A549 (cell line): Measurements from ENCODE around the gene MATK. TPM values are rescaled to one million over a fixed set of nuclear protein-coding genes. Genes with fewer than 3 reads are reported as not detected.

Experiments used
- ATAC-seq, 2 experiments: fragments of 200-7000 bp in 1 of 2; fragments of >200 bp in 1 of 2; cut with Nextera tagmentation in 1 of 2; cut with Tn5 transposase in 1 of 2; 3 replicates each; pipeline versions ENCODE4 v1.8.0 to v1.9.1; 2018 to 2020; ENCODE audit warnings: mild to moderate bottlenecking in 1 of 2, moderate library complexity in 1 of 2
- CTCF ChIA-PET: fragments of 300-600 bp; sonication (Branson Sonifier 250); formaldehyde crosslinking; extraction: SDS; loops from one replicate; lab custom pipeline; 2021; ENCODE audit warnings: antibody characterized with exemption, inconsistent platforms; lab: Yijun Ruan, JAX
- POLR2A ChIA-PET: fragments of 350-600 bp; formaldehyde crosslinking; extraction: SDS; loops from one replicate; lab custom pipeline; 2021; ENCODE audit warnings: antibody characterized with exemption, inconsistent platforms; lab: Yijun Ruan, JAX
- DNase-seq, 2 experiments: peaks; one replicate each; pipeline versions ENCODE4 v3.0.0 to v3.0.0-alpha.2; 2011 to 2016; ENCODE audit warnings: low read depth in 1 of 2, low spot score in 1 of 2
- FAIRE-seq: peaks from 2 replicates; lab custom pipeline; 2011; peaks lifted over from hg19 to GRCh38; lab: Jason Lieb, UNC
- H3K27ac ChIP-seq, 2 experiments: fragments of >200 bp; sonication (Bioruptor Twin); formaldehyde crosslinking; 3 replicates each; pipeline ENCODE4 v1.5.1; 2016 to 2017
- H3K4me1 ChIP-seq: fragments of >200 bp; sonication (Bioruptor Twin); formaldehyde crosslinking; 3 replicates; pipeline ENCODE4 v1.6.1; 2016
- H3K4me2 ChIP-seq: fragments of >200 bp; sonication (Bioruptor Twin); formaldehyde crosslinking; 3 replicates; pipeline ENCODE4 v1.6.1; 2016
- H3K4me3 ChIP-seq: fragments of >200 bp; sonication (Bioruptor Twin); formaldehyde crosslinking; 3 replicates; pipeline ENCODE4 v1.5.1; 2016
- H3K9me3 ChIP-seq: fragments of >200 bp; sonication (Bioruptor Twin); formaldehyde crosslinking; 3 replicates; pipeline ENCODE4 v1.6.1; 2016
- CBX2 ChIP-seq: fragments of 200-600 bp; sonication (generic); IDR thresholded peaks from 2 replicates; pipeline ENCODE4 v1.6.1; 2016; ENCODE audit warnings: low read depth, mild to moderate bottlenecking, borderline replicate concordance
- EHMT2 ChIP-seq: fragments of 200-600 bp; sonication (generic); IDR thresholded peaks from 2 replicates; pipeline ENCODE4 v1.6.1; 2016; ENCODE audit warnings: antibody characterized with exemption, low read depth, mild to moderate bottlenecking, moderate library complexity
- FOSB ChIP-seq: fragments of 250-450 bp; sonication (Bioruptor Pico); IDR thresholded peaks from 2 replicates; pipeline ENCODE4 v1.5.0; 2020; ENCODE audit warnings: mild to moderate bottlenecking, moderate library complexity
- FOXS1 ChIP-seq: fragments of 250-450 bp; sonication (Bioruptor Pico); IDR thresholded peaks from 2 replicates; pipeline ENCODE4 v1.5.0; 2020; ENCODE audit warnings: mild to moderate bottlenecking, moderate library complexity
- HOXA7 ChIP-seq: fragments of 250-450 bp; sonication (Bioruptor Pico); IDR thresholded peaks from 2 replicates; pipeline ENCODE4 v1.5.0; 2020; ENCODE audit warnings: mild to moderate bottlenecking, moderate library complexity
- KDM1A ChIP-seq: fragments of 200-600 bp; sonication (generic); IDR thresholded peaks from 2 replicates; pipeline ENCODE4 v1.6.1; 2016; ENCODE audit warnings: low read depth, mild to moderate bottlenecking
- MAZ ChIP-seq: fragments of 150-350 bp; IDR thresholded peaks from 2 replicates; pipeline ENCODE4 v1.6.1; 2014; ENCODE audit warnings: antibody characterized with exemption, low read depth, low read length, borderline replicate concordance
- POLR2A ChIP-seq: IDR thresholded peaks from 2 replicates; pipeline ENCODE4 v1.6.1; 2012; ENCODE audit warnings: mild to moderate bottlenecking, low read length
- RFX5 ChIP-seq: fragments of 450-650 bp; IDR thresholded peaks from 2 replicates; pipeline ENCODE4 v1.7.1; 2014; ENCODE audit warnings: antibody characterized with exemption, mild to moderate bottlenecking, moderate library complexity
- ZFP36 ChIP-seq: fragments of 450-650 bp; IDR thresholded peaks from 2 replicates; pipeline ENCODE4 v1.6.1; 2014; ENCODE audit warnings: borderline replicate concordance; ENCODE audit not compliant: partially characterized antibody
- ZSCAN20 ChIP-seq: fragments of 250-450 bp; sonication (Bioruptor Pico); IDR thresholded peaks from 2 replicates; pipeline ENCODE4 v1.8.0; 2022; ENCODE audit warnings: mild to moderate bottlenecking, moderate library complexity
- WGBS: methylation state at CpG from one replicate; pipeline ENCODE4 v1.1.6; 2017; ENCODE audit errors: missing lambda C conversion rate; 5-methylcytosine and 5-hydroxymethylcytosine counted together
- polyA plus RNA-seq, 4 experiments: library from polyadenylated mRNA; depleted of rRNA in 3 of 4; stranded (reverse); fragments of >200 nt; fragmentation: RNase III in 1 of 4; extraction: RNeasy Plus Mini Kit Qiagen cat#74134 plus additional on column Dnase treatment in 1 of 4; gene quantifications; 2 replicates in 3 of 4; 3 replicates in 1 of 4; pipeline ENCODE4 v1.2.3, GENCODE V29; 2011 to 2017
- TF ChIP-seq, protein P1 (sequence below): fragments of 200-600 bp; sonication (generic); IDR thresholded peaks from 2 replicates; pipeline ENCODE4 v1.6.1; 2016; ENCODE audit warnings: antibody characterized with exemption, mild to moderate bottlenecking, moderate library complexity
- TF ChIP-seq, protein P2 (sequence below): fragments of >200 bp; sonication (Bioruptor Twin); formaldehyde crosslinking; IDR thresholded peaks from 3 replicates; pipeline ENCODE4 v1.5.1; 2016
- TF ChIP-seq, protein P3 (sequence below): fragments of >200 bp; sonication (Bioruptor Twin); formaldehyde crosslinking; IDR thresholded peaks from 2 replicates; pipeline ENCODE4 v1.6.1; 2016
- TF ChIP-seq, protein P4 (sequence below): fragments of 150-350 bp; IDR thresholded peaks from 2 replicates; pipeline ENCODE4 v1.6.1; 2014; ENCODE audit warnings: low read depth, mild to moderate bottlenecking, low read length
- TF ChIP-seq, protein P5 (sequence below): IDR thresholded peaks from 2 replicates; pipeline ENCODE4 v1.6.1; 2012; ENCODE audit warnings: low read depth, borderline replicate concordance

Gene MATK
- polyA plus RNA-seq, 2 of the 4 experiments (the other 2 are of a cell fraction) = 0.12 to 0.45 TPM

DNA sequence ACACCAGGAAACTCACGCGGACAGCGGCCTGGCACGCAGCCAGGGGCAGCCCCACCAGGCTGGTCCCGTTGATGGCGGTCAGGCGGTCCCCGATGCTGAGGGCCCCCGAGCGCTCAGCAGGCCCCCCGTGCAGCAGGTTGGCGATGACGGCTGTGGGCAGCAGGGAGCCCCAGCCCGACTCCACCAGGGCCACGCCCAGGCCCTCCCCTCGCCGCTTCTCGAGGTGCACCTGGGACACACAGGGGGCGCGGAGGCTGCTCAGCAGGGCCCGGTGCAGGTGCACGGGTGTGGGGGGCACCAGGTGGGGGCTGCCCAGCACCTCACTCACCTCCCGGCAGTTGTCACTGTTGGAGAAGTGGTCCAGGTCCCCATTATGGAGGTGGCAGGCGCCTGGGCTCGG is 33.7 kb downstream of the MATK start:
- ChIA-PET POLR2A (no interaction called here), CTCF (interaction anchor here (0.9 to 1.4 kb wide), 3 partner anchors 9 to 98 kb away, joined by 3 to 6 read pairs (median 3); partner anchors contain the start of genes APBA3 and MRPL54)
- ATAC-seq (no peak), DNase-seq (no peak), FAIRE-seq (no peak)
- 90% methylated on average over 2 of the region's 25 CpGs for WGBS
- H3K4me3 ChIP-seq = no peak overlapping the region
- no peaks in the 10 kb centered on the region for H3K4me1 ChIP-seq
- H3K9me3 ChIP-seq = no peaks in the 10 kb centered on the region
- no peak overlapping the region for H3K4me2 ChIP-seq
- TF ChIP-seq EHMT2 (no peak), FOSB (CRISPR knock-in tag) (no peak), POLR2A (no peak), RFX5 (no peak), HOXA7 (CRISPR knock-in tag) (no peak), KDM1A (no peak), MAZ (no peak), ZFP36 (no peak), FOXS1 (CRISPR knock-in tag) (no peak), ZSCAN20 (CRISPR knock-in tag) (no peak), CBX2 (no peak)
- TF ChIP-seq, protein P1, sequence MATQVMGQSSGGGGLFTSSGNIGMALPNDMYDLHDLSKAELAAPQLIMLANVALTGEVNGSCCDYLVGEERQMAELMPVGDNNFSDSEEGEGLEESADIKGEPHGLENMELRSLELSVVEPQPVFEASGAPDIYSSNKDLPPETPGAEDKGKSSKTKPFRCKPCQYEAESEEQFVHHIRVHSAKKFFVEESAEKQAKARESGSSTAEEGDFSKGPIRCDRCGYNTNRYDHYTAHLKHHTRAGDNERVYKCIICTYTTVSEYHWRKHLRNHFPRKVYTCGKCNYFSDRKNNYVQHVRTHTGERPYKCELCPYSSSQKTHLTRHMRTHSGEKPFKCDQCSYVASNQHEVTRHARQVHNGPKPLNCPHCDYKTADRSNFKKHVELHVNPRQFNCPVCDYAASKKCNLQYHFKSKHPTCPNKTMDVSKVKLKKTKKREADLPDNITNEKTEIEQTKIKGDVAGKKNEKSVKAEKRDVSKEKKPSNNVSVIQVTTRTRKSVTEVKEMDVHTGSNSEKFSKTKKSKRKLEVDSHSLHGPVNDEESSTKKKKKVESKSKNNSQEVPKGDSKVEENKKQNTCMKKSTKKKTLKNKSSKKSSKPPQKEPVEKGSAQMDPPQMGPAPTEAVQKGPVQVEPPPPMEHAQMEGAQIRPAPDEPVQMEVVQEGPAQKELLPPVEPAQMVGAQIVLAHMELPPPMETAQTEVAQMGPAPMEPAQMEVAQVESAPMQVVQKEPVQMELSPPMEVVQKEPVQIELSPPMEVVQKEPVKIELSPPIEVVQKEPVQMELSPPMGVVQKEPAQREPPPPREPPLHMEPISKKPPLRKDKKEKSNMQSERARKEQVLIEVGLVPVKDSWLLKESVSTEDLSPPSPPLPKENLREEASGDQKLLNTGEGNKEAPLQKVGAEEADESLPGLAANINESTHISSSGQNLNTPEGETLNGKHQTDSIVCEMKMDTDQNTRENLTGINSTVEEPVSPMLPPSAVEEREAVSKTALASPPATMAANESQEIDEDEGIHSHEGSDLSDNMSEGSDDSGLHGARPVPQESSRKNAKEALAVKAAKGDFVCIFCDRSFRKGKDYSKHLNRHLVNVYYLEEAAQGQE = no peak
- TF ChIP-seq, protein P2, sequence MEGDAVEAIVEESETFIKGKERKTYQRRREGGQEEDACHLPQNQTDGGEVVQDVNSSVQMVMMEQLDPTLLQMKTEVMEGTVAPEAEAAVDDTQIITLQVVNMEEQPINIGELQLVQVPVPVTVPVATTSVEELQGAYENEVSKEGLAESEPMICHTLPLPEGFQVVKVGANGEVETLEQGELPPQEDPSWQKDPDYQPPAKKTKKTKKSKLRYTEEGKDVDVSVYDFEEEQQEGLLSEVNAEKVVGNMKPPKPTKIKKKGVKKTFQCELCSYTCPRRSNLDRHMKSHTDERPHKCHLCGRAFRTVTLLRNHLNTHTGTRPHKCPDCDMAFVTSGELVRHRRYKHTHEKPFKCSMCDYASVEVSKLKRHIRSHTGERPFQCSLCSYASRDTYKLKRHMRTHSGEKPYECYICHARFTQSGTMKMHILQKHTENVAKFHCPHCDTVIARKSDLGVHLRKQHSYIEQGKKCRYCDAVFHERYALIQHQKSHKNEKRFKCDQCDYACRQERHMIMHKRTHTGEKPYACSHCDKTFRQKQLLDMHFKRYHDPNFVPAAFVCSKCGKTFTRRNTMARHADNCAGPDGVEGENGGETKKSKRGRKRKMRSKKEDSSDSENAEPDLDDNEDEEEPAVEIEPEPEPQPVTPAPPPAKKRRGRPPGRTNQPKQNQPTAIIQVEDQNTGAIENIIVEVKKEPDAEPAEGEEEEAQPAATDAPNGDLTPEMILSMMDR = no peak
- TF ChIP-seq, protein P3, sequence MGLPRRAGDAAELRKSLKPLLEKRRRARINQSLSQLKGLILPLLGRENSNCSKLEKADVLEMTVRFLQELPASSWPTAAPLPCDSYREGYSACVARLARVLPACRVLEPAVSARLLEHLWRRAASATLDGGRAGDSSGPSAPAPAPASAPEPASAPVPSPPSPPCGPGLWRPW = no peak
- TF ChIP-seq, protein P4, sequence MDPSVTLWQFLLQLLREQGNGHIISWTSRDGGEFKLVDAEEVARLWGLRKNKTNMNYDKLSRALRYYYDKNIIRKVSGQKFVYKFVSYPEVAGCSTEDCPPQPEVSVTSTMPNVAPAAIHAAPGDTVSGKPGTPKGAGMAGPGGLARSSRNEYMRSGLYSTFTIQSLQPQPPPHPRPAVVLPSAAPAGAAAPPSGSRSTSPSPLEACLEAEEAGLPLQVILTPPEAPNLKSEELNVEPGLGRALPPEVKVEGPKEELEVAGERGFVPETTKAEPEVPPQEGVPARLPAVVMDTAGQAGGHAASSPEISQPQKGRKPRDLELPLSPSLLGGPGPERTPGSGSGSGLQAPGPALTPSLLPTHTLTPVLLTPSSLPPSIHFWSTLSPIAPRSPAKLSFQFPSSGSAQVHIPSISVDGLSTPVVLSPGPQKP = no peak
- no peak overlapping the region for H3K27ac ChIP-seq

DNA sequence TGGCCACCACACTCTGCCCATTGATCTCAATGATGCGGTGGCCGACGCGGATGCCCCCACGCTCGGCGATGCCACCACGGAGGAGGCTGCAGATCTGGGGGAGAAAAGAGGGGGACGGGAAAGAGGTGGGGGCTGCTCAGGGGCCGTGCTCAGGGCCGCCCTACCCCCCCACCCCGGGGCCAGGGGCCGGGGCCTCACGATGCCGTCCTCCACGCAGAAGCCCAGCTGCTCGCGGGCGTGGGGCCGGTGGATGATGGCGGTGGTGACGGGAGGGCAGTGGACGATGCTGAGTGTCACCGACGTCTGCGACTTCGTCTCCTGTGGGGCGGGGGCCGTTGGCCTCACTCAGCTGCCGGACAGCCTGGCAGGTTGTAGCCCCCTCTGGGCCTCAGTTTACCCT is 34.9 kb downstream of the MATK start:
- 95% methylated on average over 13 of the region's 30 CpGs for WGBS
- ChIA-PET CTCF (interaction anchor here (1.4 kb wide), 1 partner anchor 10 kb away, joined by 5 read pairs; the partner anchor contains the start of gene APBA3), POLR2A (interaction anchor here (0.5 kb wide), 1 partner anchor 10 kb away, joined by 3 read pairs; no protein-coding TSS in a partner anchor)
- DNase-seq (no peak), ATAC-seq (no peak), FAIRE-seq (no peak)
- H3K27ac ChIP-seq = no peak overlapping the region
- H3K9me3 ChIP-seq = no peaks in the 10 kb centered on the region
- H3K4me1 ChIP-seq = no peaks in the 10 kb centered on the region
- TF ChIP-seq, protein P4 = no peak
- TF ChIP-seq, protein P5, sequence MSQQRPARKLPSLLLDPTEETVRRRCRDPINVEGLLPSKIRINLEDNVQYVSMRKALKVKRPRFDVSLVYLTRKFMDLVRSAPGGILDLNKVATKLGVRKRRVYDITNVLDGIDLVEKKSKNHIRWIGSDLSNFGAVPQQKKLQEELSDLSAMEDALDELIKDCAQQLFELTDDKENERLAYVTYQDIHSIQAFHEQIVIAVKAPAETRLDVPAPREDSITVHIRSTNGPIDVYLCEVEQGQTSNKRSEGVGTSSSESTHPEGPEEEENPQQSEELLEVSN = no peak
- H3K4me2 ChIP-seq = no peak overlapping the region
- no peak overlapping the region for H3K4me3 ChIP-seq
